Fibroblast of lung (primary cell): Measurements from ENCODE around the gene SYS1. TPM values are rescaled to one million over a fixed set of nuclear protein-coding genes. Genes with fewer than 3 reads are reported as not detected.

Source experiments
- DNase-seq, 2 donors: peaks; one replicate each; pipeline versions ENCODE4 v3.0.0 to v3.0.0-alpha.2; 2010; ENCODE audit warnings: low read depth in 2 of 2
- H2AFZ ChIP-seq: 2 replicates; pipeline ENCODE4 v1.5.1; 2012; ENCODE audit warnings: low read length, control low read depth, inconsistent platforms
- H3K27ac ChIP-seq: 2 replicates; pipeline ENCODE4 v1.5.1; 2011; ENCODE audit warnings: low read length, control low read depth; ENCODE audit not compliant: insufficient read depth
- H3K27me3 ChIP-seq: 2 replicates; pipeline ENCODE4 v1.5.1; 2011; ENCODE audit warnings: mild to moderate bottlenecking, low read length; ENCODE audit not compliant: control insufficient read depth, insufficient read depth
- H3K36me3 ChIP-seq: 2 replicates; pipeline ENCODE4 v1.5.1; 2011; ENCODE audit warnings: low read length; ENCODE audit not compliant: control insufficient read depth, insufficient read depth
- H3K4me1 ChIP-seq: 2 replicates; pipeline ENCODE4 v1.5.1; 2011; ENCODE audit warnings: low read length; ENCODE audit not compliant: control insufficient read depth, insufficient read depth; ENCODE audit errors: extremely low read depth
- H3K4me2 ChIP-seq: 2 replicates; pipeline ENCODE4 v1.5.1; 2011; ENCODE audit warnings: low read length, control low read depth; ENCODE audit not compliant: insufficient read depth; ENCODE audit errors: extremely low read depth
- H3K4me3 ChIP-seq, 4 experiments: fragments of 200-600 bp in 1 of 4; sonication (generic) in 1 of 4; replicated peaks in 1 of 4; 2 replicates each; pipeline ENCODE4 v1.5.1; 2011 to 2016; ENCODE audit warnings: low read length in 4 of 4, low read depth in 3 of 4, mild to moderate bottlenecking in 3 of 4, control low read depth in 2 of 4, inconsistent platforms in 1 of 4, mixed read lengths in 1 of 4; ENCODE audit not compliant: insufficient read depth in 1 of 4; ENCODE audit errors: control extremely low read depth in 1 of 4
- H3K79me2 ChIP-seq: 2 replicates; pipeline ENCODE4 v1.5.1; 2012; ENCODE audit warnings: mild to moderate bottlenecking, low read length, inconsistent platforms; ENCODE audit not compliant: control insufficient read depth, insufficient read depth
- H3K9ac ChIP-seq: 2 replicates; pipeline ENCODE4 v1.5.1; 2011; ENCODE audit warnings: mild to moderate bottlenecking, low read length, control low read depth; ENCODE audit not compliant: insufficient read depth
- H3K9me3 ChIP-seq: 2 replicates; pipeline ENCODE4 v1.5.1; 2012; ENCODE audit warnings: low read depth, low read length; ENCODE audit not compliant: control insufficient read depth, insufficient read depth
- H4K20me1 ChIP-seq: 2 replicates; pipeline ENCODE4 v1.5.1; 2011; ENCODE audit warnings: low read length; ENCODE audit not compliant: control insufficient read depth, insufficient read depth; ENCODE audit errors: extremely low read depth
- CTCF ChIP-seq, 2 donors: IDR thresholded peaks in 1 of 2; conservative IDR thresholded peaks in 1 of 2; 1 replicate in 1 of 2; 2 replicates in 1 of 2; pipeline ENCODE4 v1.5.1; 2011 to 2012; ENCODE audit warnings: low read length in 2 of 2, control low read depth in 1 of 2, inconsistent platforms in 1 of 2, low read depth in 1 of 2, mild to moderate bottlenecking in 1 of 2
- EZH2 ChIP-seq: IDR thresholded peaks from 2 replicates; pipeline ENCODE4 v1.5.1; 2012; ENCODE audit warnings: low read length, control low read depth, mild to moderate bottlenecking; ENCODE audit errors: missing control alignments
- polyA plus RNA-seq, 2 donors: library from polyadenylated mRNA; depleted of rRNA in 1 of 2; stranded (reverse) in 1 of 2; unstranded in 1 of 2; fragments of >200 nt; gene quantifications; 2 replicates each; pipeline ENCODE4 v1.2.1, GENCODE V29; 2011 to 2012; ENCODE audit warnings: missing spikeins in 1 of 2
- total RNA-seq: library from RNA; depleted of rRNA; stranded (reverse); fragments of >200 nt; gene quantifications from 2 replicates; pipeline ENCODE4 v1.2.1, GENCODE V29; 2014

SYS1 gene
- total and polyA plus RNA-seq, 2 donors (not counting 1 experiment from before 2014, with no cell fraction given) = 20.5 to 23.4 TPM

GRCh38 chr20:45323731-45324130 lies 39.2 kb upstream of the SYS1 start:
- Histone ChIP-seq H3K4me3 (no peak overlapping the region), H3K27ac (no peak overlapping the region), H3K27me3 (no peaks in the 10 kb centered on the region), H3K9me3 (no peaks in the 10 kb centered on the region), H3K9ac (no peak overlapping the region), H2AFZ (no peak overlapping the region), H3K4me1 (no peaks in the 10 kb centered on the region), H3K4me2 (no peak overlapping the region), H3K36me3 (peaks cover 12% of the 10 kb centered on the region), H3K79me2 (peaks cover 3% of the 10 kb centered on the region), H4K20me1 (no peaks in the 10 kb centered on the region)
- TF ChIP-seq EZH2 = no peak
- TF ChIP-seq CTCF (conservative IDR thresholded peaks at IDR 0.05 in 1 of 2, IDR thresholded peaks at IDR 0.05 in 1 of 2; ENCODE audit: low read depth in 1 of 2, low read length in 2 of 2) = no peak
- DNase-seq = peak in 1 of 2 donors; percentile 38

GRCh38 chr20:45325371-45325770 lies 37.6 kb upstream of the SYS1 start:
- Histone ChIP-seq H3K27ac (no peak overlapping the region), H2AFZ (no peak overlapping the region), H3K79me2 (peaks cover 10% of the 10 kb centered on the region), H3K4me3 (no peak overlapping the region), H3K9ac (no peak overlapping the region), H3K36me3 (peaks cover 21% of the 10 kb centered on the region), H3K27me3 (no peaks in the 10 kb centered on the region), H3K9me3 (no peaks in the 10 kb centered on the region), H3K4me2 (no peak overlapping the region), H3K4me1 (no peaks in the 10 kb centered on the region), H4K20me1 (no peaks in the 10 kb centered on the region)
- TF ChIP-seq CTCF (conservative IDR thresholded peaks at IDR 0.05 in 1 of 2, IDR thresholded peaks at IDR 0.05 in 1 of 2; ENCODE audit: low read depth in 1 of 2, low read length in 2 of 2) (no peak), EZH2 (no peak)
- DNase-seq = no peak

- H3K79me2 ChIP-seq = peaks cover 19% of the 10 kb centered on the region
- H3K27me3 ChIP-seq = no peaks in the 10 kb centered on the region
- H4K20me1 ChIP-seq = no peaks in the 10 kb centered on the region
- no peak overlapping the region for H3K4me3 ChIP-seq
- no peak overlapping the region for H3K9ac ChIP-seq
- TF ChIP-seq EZH2 (no peak), CTCF (conservative IDR thresholded peaks at IDR 0.05 in 1 of 2, IDR thresholded peaks at IDR 0.05 in 1 of 2; ENCODE audit: low read depth in 1 of 2, low read length in 2 of 2) (no peak)
- H3K9me3 ChIP-seq = no peaks in the 10 kb centered on the region
- H3K36me3 ChIP-seq = peaks cover 31% of the 10 kb centered on the region
- no peak for DNase-seq
- H3K4me1 ChIP-seq = no peaks in the 10 kb centered on the region
- no peak overlapping the region for H3K4me2 ChIP-seq
- H2AFZ ChIP-seq = no peak overlapping the region
- H3K27ac ChIP-seq = no peak overlapping the region
These were observed 34.5 kb upstream of the SYS1 start for GRCh38 chr20:45328451-45328850.
